HG02852 (cell line): ENCODE results near the gene HEXA.
A peak's percentile ranks its signal among the peaks of the same experiment; 100 is the strongest.
"Not testable (repeated sequence)": the region's sequence is repeated elsewhere in the genome, so short reads cannot be mapped to it uniquely, and the experiment has no call there.

ENCODE experiments used
- ATAC-seq: cut with Tn5 transposase; IDR thresholded peaks from one replicate; pipeline ENCODE4 v1.9.1; 2021; ENCODE audit warnings: mild to moderate bottlenecking, moderate library complexity; ENCODE audit not compliant: unreplicated experiment

Gene HEXA

DNA sequence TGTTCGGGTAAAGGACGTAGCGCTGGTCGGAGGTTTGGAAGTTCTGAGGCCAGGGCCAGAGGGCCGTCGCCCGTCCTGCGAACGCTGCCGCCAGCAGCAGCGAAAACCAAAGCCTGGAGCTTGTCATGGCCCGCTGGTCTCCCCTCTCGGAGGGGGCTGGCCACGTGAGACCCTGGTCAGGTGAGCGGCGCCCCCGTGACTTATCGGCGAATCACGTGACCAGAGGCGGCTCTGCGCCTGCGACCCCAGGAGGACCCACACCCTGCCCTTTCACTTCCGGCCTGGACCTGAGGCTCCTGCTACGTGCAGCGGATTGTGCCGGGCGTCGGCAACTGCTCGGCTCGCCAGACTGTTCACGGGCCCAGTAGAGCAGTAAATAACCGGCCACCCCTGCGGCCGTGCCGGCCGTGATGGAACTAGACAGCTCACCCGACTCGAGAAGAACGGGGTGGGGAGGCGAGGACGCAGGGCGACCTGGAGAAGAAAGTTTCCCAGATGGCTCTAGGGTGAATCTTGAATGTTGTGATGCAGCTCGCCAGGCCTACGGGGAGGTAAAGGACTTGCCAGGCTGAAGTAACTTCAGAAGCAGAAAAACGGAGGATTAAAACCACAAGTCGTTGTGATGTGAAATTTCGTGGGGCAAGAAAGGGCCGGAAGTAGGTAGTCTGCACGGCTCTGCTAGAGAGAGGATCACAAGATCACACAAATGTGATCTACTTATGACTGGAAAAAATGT is at the start of gene HEXA:
Gene HEXA (minus strand): TSS at position 169 of the 736 bp plus-strand sequence. CDS start 42 bp downstream, at position 127.
- ATAC-seq = peak; percentile 91

DNA sequence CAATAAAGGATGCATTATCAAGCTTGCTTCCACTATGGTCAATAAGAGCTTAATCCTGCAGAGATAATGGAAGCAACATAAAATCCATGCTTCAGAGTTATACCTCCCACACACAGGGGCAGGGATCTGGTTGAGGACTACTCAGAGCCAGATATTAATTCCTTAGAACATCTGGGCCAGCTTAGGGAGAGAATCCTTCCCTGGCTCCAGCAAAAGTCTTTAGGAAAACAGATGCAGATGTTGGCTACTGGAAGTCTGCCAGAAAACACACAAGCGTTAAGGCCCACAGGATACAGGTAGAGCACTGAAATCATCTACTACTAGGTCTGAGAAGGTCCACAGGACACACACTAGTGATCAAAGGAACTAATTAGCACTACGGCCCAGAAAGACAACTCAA is 47.4 kb upstream of the HEXA start:
- ATAC-seq = no peak

DNA sequence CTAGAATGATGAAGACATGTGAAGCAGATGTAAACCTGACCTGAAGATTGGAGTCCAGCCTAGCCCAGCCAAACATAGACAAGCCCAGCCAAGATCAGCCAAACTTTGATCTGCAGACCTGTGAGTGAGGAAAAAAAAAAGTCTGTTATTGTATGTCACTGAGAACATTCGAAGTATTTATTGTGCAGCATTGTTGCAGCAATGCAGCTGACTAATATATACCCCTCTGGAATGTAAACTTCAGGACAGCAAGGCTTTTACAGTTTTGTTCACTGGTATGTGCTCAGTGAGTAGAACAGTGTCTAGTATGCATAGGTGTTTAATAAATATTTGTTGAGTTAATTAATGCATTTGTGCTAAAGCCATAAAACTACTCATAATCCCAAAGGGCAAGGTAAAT is 45.7 kb upstream of the HEXA start:
- ATAC-seq = no peak

DNA sequence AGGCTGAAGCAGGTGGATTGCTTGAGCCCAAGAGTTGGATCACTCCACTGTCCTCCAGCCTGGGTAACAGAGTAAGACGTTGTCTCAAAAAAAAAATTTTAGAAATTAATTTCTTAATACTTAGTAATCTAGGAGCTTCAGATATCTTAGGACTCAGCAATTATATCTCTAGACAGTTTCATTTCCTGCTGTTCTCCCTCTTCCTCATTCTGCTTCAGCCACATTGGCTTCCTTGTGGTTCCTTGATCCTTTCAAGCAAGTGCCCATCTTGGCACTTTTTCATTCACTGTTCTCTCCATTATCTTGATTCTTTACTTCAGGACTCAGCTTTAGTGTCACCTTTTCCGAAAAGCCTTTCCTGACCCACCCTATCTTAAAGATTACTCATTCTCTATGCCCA is 44.8 kb upstream of the HEXA start:
- no peak for ATAC-seq

DNA sequence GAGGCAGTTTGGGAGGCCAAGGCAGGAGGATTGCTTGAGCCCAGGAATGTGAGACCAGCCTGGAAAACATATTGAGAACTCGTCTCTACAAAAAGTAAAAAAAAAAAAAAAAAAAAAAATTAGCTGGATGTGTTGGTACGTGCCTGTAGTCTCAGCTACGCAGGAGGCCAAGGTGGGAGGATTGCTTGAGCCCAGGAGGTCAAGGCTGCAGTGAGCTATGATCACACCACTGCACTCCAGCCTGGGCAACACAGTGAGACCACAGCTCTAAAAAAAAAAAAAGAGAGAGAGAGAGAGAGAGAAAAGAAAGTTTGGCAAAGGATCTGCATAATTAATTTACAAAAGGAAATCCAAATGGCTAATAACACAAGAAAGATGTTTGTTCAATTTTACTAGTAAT is 44.0 kb upstream of the HEXA start:
- ATAC-seq = not testable (repeated sequence)

DNA sequence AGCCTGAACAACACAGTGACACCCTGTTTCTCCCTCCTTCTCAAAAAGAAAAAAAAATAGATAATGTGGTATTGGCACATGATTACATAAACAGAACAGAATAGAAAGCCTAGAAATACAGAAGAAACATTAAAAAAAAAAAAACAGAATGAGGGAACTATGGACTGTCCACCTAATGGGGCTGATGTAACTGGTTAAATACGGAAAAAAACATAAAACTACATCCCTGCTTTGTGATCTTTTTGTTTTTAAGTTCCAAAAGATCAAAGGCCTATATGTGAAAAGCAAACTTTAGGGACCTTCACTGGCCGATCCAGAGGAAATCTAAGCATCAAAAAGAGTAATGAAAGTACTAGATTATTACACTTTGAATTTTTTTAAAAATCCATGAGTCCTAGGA is 39.5 kb upstream of the HEXA start:
- ATAC-seq = no peak

DNA sequence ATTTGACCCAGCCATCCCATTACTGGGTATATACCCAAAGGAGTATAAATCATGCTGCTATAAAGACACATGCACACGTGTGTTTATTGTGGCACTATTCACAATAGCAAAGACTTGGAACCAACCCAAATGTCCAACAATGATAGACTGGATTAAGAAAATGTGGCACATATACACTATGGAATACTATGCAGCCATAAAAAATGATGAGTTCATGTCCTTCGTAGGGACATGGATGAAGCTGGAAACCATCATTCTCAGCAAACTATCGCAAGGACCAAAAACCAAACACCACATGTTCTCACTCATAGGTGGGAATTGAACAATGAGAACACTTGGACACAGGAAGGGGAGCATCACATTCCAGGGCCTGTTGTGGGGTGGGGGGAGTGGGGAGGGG is 37.5 kb upstream of the HEXA start:
- not testable (repeated sequence) for ATAC-seq

DNA sequence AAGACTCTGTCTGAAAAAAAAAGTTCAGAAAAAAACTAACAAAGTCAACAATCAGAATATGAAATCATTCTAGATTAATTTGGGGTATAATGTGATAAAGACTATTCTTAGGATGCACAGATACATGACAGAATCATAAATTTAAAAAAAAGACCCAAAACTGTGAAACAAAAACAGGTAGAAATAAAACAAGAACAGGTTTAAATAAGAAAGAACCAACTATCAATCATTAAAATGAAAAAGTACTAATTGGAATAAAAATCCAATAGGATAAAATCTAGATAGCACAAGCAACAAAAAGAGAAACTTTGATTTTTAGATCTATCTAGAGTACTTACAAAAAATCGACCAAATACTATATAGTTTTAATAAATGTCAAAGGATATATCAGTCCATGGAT is 35.7 kb upstream of the HEXA start:
- no peak for ATAC-seq

DNA sequence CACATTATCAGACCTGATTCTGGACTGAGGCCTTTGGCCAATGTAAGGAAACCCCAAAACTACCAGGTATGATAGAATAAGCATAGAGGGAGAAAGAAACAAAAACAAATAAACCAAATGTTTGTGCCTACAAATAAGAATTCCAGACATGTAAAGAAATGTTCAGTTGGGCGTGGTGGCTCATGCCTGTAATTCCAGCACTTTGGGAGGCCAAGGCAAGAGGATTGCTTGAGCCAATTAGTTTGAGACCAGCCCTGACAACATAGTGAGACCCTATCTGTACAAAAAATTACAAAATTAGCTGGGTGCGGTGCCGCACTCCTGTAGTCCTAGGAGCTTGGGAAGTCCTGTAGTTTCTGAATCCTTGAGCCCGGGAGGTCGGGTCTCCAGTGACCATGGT is 35.3 kb upstream of the HEXA start:
- no peak for ATAC-seq

DNA sequence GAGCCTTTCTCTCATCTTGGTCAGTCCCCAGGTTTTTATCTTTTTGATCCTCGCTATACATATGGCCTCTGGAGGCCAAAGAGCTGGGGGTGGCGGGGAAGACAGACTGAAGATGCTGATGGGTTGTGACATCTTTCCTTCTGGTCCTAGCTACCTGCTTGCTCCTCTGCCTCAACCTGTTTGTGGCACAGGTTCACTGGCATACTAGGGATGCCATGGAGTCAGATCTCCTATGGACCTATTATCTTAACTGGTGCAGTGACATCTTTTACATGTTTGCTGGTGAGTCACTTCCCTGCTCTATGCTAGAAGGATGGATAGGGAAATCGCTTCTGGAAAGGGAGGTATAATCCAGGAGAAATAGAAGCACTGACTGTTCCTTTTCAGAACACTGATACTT is 31.1 kb upstream of the HEXA start:
- ATAC-seq = no peak

DNA sequence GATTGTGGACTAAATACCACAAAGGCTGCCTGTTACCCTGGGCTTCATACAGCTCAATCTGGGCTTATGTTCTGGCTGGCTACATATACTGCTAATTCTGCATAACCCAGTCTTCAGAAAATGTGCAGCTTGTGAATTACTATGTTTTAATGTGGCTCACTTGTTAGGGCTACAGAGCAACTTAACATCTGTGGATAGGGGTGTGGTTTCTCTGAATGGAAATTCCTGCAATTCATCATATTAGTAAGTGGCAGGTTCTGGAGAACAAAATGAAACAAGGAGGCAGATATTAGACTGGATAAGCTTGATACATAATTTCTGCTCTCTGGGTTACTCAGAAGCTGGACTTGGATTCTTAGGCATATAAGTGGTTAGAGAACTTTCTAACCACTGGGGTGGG is 29.0 kb upstream of the HEXA start:
- no peak for ATAC-seq

DNA sequence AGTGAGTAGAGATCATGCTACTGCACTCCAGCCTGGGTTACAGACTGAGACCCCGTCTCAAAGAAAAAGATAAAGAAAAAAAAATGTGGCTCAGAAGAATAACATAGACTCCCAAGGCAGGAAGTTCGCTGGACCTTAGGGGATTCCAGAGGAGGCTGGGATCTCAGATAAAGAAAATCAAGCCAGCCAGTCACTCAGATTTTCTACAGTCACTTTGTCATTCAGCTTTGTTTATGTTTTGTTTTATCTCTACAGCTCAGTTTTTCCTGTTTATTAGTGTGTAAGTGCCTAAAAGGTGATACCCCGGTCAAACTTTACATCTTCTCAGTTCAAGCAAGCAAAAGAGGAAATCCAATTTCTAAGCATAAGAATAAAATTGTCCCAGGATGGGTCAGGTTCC is 28.5 kb upstream of the HEXA start:
- ATAC-seq = no peak

DNA sequence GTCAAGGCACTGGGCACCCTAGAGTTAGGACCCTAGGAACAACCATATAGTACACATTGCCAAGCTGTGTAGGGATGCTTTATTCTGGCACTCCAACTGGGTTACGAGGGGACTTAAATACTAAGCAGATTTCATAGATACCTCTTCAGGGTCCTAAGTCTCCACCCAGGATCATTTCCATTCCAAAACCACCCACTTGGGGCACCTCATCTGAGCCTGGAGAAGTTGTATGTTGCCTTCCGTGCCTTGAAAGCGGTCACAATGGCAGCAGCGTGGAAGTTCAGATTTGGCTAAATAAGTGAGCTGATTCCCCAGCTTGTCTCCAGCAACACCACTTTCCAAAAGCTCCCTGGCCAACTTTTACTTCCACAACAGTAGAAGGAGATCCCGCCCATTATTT is 26.9 kb upstream of the HEXA start:
- no peak for ATAC-seq

DNA sequence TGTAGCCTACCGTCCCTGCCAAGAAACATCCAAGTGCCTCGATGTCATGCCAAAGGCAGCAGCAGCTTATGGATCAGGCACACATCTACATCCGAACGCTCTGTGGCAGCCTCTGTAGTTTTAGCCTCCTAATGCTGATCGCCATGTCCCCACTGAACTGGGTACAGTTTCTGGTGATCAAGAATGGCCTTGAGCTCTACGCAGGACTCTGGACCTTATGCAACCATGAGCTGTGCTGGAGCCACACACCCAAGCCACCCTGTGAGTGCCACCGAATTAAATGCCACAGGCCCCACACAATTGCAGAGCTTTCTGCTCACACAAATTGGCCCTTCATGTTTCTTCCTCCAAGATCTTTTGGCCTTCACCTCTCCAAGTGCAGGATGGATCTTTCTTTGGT is 22.8 kb upstream of the HEXA start:
- no peak for ATAC-seq

DNA sequence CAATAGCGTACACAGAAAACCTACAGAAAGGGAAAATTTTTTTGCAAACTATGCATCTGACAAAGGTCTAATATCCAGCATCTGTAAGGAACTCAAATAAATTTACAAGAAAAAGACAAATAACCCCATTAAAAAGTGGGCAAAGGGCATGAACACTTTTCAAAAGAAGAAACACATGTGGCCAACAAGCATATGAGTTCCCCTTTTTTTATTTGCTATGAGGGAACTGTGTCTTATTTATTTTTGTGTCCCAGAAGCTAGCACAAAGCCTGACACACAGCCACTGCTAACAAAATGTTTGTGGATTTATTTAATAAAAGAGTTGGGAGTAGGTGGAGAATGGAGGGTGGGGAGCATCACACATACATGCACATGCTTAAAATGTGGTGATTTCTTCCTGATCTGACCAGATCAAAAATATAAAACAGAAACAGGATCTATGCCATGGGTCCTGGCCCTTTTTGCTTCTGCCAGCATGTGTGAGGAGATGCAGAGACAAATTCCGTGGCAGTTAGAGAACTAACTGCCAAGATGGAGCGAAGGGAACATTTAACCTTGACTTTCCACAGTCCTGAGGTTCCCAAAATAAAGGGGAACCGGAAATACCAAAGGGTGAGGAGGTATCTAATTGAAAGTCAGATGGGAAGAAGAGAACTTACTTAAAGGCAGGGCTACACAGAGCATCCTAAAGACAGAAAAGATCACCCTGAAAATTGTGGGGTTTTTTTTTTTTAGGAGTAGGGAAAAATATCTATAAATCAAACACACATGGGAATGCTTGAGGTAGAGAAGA is 22.2 kb upstream of the HEXA start, which contains the start of gene TMEM202:
Gene TMEM202 (plus strand): TSS at position 510 of the 793 bp plus-strand sequence. CDS start 22 bp downstream, at position 532.
- no peak for ATAC-seq

DNA sequence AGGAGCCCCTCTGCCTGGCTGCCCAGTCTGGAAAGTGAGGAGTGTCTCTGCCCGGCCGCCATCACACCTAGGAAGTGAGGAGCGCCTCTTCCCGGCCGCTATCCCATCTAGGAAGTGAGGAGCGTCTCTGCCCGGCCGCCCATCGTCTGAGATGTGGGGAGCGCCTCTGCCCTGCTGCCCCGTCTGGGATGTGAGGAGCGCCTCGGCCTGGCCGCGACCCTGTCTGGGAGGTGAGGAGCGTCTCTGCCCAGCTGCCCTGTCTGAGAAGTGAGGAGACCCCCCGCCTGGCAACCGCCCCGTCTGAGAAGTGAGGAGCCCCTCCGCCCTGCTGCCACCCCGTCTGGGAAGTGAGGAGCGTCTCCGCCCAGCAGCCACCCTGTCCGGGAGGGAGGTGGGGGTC is 20.5 kb upstream of the HEXA start:
- not testable (repeated sequence) for ATAC-seq

DNA sequence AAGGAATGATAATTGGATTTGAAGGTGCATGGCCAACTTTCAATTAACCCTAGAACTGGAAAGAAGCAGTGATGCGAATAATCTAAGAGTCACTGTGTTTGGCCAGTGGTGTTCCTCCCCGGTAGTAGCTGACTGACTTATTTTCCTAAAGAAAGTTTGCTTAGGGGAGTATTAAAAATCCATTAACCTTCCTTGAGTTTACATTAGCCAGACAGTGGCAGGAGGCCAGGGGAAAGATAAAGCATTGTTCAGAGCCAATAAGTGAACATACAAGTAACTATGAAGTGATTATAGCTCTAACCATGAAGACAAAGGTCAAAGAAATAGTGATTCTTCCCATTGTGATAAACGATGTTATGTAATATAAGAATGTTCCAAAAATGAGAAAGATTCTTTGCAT is 13.4 kb upstream of the HEXA start:
- no peak for ATAC-seq

DNA sequence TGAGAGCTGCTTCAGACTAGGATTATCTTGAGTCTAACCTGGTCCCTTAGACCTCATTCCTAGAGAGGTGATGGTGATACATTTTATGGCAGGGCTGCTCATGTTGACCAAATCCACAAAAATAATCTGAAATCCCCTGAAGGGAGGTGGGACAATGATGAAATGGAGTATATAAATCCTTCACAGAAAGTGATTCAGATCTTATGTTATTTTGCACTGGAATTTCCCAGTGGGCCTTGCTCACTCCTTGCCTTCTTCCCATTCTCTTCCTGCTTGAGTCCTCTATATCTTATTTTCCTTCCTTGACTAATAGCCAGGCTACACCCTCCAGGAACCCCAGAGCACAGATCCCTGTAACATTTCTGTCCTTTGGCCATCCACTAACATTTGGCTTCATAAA is 11.9 kb upstream of the HEXA start:
- no peak for ATAC-seq

DNA sequence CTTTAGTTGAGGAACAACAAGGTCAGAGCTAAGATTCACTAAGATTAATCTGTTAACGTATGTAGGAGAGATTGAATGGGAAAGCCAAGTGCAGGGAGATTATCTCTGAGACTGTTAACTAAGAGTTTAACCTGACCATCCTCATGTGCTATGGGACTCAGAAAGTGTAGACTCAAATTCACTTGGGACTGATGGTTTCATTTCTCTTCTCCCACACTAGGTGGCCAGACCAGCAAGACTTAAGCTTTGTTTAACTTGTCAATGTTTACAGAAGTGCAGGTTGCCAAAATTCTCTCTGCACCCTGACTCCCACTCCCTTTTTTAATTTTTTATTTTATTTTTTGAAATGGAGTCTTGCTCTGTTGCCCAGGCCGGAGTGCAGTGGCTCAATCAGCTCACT is 6.3 kb upstream of the HEXA start:
- no peak for ATAC-seq

DNA sequence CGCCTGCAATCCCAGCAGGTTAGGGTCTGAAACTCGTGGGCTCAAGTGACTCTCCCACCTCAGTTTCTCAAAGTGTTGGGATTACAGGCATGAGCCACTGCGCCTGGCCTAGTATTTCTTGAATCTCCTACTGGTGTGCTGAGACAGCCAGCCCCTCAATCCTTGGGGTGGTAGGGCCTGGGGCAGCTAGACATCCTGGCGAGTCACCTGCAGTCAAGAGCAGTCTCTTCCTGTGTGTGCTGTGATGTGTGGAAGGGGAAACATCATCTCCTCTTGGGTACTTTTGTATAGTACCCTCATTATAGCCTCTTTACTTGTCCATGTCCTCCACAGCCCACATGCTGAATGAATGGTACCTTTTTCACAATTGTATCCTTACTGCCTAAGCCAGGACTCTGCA is 4.9 kb upstream of the HEXA start:
- no peak for ATAC-seq

DNA sequence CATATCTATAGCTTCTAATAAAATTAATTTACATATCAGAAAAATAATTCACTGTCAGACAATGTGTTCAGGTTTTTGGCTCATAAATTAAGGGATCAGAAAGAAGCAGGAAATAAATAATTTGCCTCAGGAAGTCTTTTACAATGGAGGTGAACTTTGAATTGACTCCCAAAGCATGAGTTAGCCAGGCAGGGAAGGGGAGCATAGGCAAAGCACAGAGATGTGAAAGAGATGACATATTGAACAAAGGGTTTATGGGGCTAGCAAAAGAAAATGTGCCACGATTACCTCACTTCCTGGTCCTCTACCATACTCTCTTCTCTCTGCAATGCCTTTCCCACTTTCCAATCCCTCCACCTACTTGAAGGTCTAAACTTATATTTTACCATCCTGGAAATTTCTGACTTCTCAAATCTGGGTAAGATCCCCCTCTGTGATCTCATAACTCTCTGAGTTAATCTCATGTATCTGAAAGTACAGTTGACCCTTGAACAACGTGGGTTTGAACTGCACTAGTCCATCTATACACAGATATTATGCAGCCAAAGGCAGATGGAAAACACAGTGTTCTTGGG is 4.1 kb upstream of the HEXA start:
- no peak for ATAC-seq

DNA sequence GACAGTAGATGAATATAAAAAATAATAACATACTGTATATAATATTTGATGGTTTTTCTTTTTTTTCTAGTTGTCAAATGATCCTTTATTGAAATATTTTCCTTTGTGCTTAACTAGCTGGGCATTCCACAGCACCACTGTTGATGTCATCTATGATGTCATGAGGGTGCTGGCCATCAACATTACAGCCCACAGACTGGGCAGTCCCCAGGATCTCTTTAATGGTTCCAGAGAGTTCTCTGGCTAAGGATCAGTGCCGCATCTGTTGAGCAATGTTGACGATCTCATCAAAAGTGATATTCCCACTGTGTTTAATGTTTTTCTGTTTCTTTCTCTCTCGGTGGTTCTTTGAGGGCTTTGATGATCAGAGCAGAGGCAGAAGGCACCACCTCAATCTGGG is 3.3 kb upstream of the HEXA start:
- not testable (repeated sequence) for ATAC-seq
